HEK293 (cell line): ENCODE measurements around the gene CHRD.

ENCODE experiments used
- CTCF ChIA-PET: fragments of 350-600 bp; formaldehyde crosslinking; extraction: SDS; loops from one replicate; lab custom pipeline; 2021; ENCODE audit warnings: antibody characterized with exemption; lab: Yijun Ruan, JAX
- POLR2A ChIA-PET: fragments of 300-600 bp; formaldehyde crosslinking; extraction: SDS; loops from one replicate; lab custom pipeline; 2020; ENCODE audit warnings: antibody characterized with exemption, inconsistent platforms; lab: Yijun Ruan, JAX
- H3K27ac ChIP-seq: fragments of 200-500 bp; sonication (Bioruptor generic); 2 replicates; pipeline ENCODE4 v1.5.1; 2014; ENCODE audit warnings: low read depth, low read length, control low read depth, inconsistent platforms; ENCODE audit errors: extremely low read depth
- H3K36me3 ChIP-seq, 2 experiments: fragments of 200-500 bp in 1 of 2; sonication (Bioruptor generic) in 1 of 2; 1 replicate in 1 of 2; 2 replicates in 1 of 2; pipeline ENCODE4 v1.5.1; 2014 to 2017; ENCODE audit warnings: inconsistent platforms in 2 of 2, low read length in 2 of 2; ENCODE audit not compliant: control insufficient read depth in 2 of 2, insufficient read depth in 1 of 2
- H3K4me1 ChIP-seq: fragments of 200-500 bp; sonication (Bioruptor generic); 2 replicates; pipeline ENCODE4 v1.5.1; 2014; ENCODE audit warnings: mild to moderate bottlenecking, low read length, inconsistent platforms; ENCODE audit not compliant: control insufficient read depth, insufficient read depth
- H3K4me3 ChIP-seq: 2 replicates; pipeline ENCODE4 v1.5.1; 2011; ENCODE audit warnings: low read depth, mild to moderate bottlenecking, control low read depth, low read length, moderate library complexity
- H3K9me3 ChIP-seq: fragments of 200-500 bp; sonication (Bioruptor generic); 2 replicates; pipeline ENCODE4 v1.5.1; 2014; ENCODE audit warnings: low read depth, low read length, inconsistent platforms; ENCODE audit not compliant: control insufficient read depth, insufficient read depth
- GLIS2 ChIP-seq: fragments of 450-650 bp; formaldehyde crosslinking; IDR thresholded peaks from 2 replicates; pipeline ENCODE4 v1.5.1; 2016; ENCODE audit warnings: missing biosample characterization, missing genetic modification characterization
- IKZF3 ChIP-seq: fragments of 450-650 bp; IDR thresholded peaks from 2 replicates; pipeline ENCODE4 v1.5.0; 2018; ENCODE audit warnings: missing biosample characterization, mild to moderate bottlenecking, missing genetic modification characterization, moderate library complexity
- PRDM1 ChIP-seq: fragments of 450-650 bp; formaldehyde crosslinking; IDR thresholded peaks from 2 replicates; pipeline ENCODE4; 2016; ENCODE audit warnings: missing biosample characterization, missing genetic modification characterization
- SP7 ChIP-seq: fragments of 450-650 bp; formaldehyde crosslinking; IDR thresholded peaks from 2 replicates; pipeline ENCODE4 v1.5.1; 2016; ENCODE audit warnings: missing biosample characterization, missing genetic modification characterization
- ZBTB17 ChIP-seq: fragments of 450-650 bp; formaldehyde crosslinking; IDR thresholded peaks from 2 replicates; pipeline ENCODE4 v1.5.1; 2016; ENCODE audit warnings: missing biosample characterization, missing genetic modification characterization
- ZNF24 ChIP-seq: fragments of 450-650 bp; formaldehyde crosslinking; IDR thresholded peaks from 2 replicates; pipeline ENCODE4 v1.5.1; 2016; ENCODE audit warnings: missing biosample characterization, missing genetic modification characterization
- ZNF530 ChIP-seq: fragments of 450-650 bp; formaldehyde crosslinking; IDR thresholded peaks from 2 replicates; pipeline ENCODE4 v1.5.1; 2016; ENCODE audit warnings: low read depth, missing biosample characterization, missing genetic modification characterization
- ZNF610 ChIP-seq: fragments of 450-650 bp; formaldehyde crosslinking; IDR thresholded peaks from 2 replicates; pipeline ENCODE4 v1.5.1; 2016; ENCODE audit warnings: missing biosample characterization, missing genetic modification characterization, borderline replicate concordance
- ZNF629 ChIP-seq: fragments of 450-650 bp; formaldehyde crosslinking; IDR thresholded peaks from 2 replicates; pipeline ENCODE4 v1.5.1; 2017; ENCODE audit warnings: missing biosample characterization, missing genetic modification characterization
- ZSCAN30 ChIP-seq: fragments of 450-650 bp; IDR thresholded peaks from 2 replicates; pipeline ENCODE4 v1.5.1; 2018; ENCODE audit warnings: missing biosample characterization, mild to moderate bottlenecking, missing genetic modification characterization, moderate library complexity
- TF ChIP-seq, protein P1 (sequence below): fragments of 450-650 bp; formaldehyde crosslinking; IDR thresholded peaks from 2 replicates; pipeline ENCODE4 v1.5.1; 2016; ENCODE audit warnings: missing biosample characterization, missing genetic modification characterization
- TF ChIP-seq, protein P2 (sequence below): fragments of 450-650 bp; formaldehyde crosslinking; IDR thresholded peaks from 2 replicates; pipeline ENCODE4 v1.5.1; 2016; ENCODE audit warnings: missing biosample characterization, missing genetic modification characterization, low read depth

The CHRD gene

DNA sequence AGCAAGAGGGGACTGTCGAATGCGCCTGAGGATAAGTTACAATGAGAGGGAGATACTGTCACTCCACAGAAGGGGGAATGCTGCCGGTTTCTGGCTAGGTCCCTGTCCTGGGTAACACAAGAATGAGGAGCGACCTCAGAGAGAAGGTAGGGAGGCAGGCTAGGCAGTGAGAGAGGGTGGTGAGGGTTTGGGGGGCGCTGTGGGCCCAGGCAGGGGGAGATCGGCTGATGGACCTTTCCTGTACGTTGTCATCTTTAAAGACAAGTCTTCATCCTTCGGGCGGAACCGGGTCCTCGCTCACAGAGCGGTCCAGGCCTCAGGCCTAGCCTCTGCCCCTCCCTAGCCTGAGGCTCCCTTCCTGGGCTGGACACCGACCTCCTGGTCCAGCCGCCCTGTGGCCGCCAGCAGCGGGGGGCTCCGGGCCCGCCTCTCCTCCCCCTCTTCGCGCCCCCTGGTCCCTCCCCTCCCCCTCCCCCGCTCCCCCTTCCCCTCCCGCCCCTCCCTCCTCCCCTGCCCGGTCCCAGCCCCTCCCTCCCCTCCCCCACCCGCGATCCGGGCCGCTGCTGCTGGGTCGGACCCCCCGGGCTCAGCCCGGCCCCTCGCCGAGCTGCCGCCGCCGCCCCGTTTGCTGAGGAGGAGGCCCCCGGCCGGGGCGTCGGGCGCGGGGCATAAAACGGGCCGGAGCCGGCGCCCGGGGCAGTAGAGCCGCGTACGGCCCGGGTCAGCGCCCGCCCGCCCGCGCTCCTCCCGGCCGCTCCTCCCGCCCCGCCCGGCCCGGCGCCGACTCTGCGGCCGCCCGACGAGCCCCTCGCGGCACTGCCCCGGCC lies at the start of gene CHRD:
Gene CHRD (plus strand): TSS at position 697 of the 827 bp plus-strand sequence. CDS start 265 bp downstream, outside the sequence.
- H3K27ac ChIP-seq = no peak within 1 kb of the TSS; the same call in 1 of the 2 replicates
- POLR2A ChIA-PET = no interaction called here
- no peaks in the 10 kb centered on the region for H3K4me1 ChIP-seq
- CTCF ChIA-PET = no interaction called here
- peaks cover 0 to 10% of the 10 kb centered on the region in 2 experiments; a peak in 1 of 3 replicates for H3K36me3 ChIP-seq
- H3K9me3 ChIP-seq = no peaks in the 10 kb centered on the region
- H3K4me3 ChIP-seq = peak within 1 kb of the TSS; percentile 42
- TF ChIP-seq ZNF24 (no peak), SP7 (no peak), ZNF629 (tag by site-specific recombination) (no peak), GLIS2 (tag by site-specific recombination) (peak; percentile 23; the same call in 1 of the 2 replicates), ZNF610 (tag by site-specific recombination) (peak; percentile 97)
- TF ChIP-seq, protein P1, sequence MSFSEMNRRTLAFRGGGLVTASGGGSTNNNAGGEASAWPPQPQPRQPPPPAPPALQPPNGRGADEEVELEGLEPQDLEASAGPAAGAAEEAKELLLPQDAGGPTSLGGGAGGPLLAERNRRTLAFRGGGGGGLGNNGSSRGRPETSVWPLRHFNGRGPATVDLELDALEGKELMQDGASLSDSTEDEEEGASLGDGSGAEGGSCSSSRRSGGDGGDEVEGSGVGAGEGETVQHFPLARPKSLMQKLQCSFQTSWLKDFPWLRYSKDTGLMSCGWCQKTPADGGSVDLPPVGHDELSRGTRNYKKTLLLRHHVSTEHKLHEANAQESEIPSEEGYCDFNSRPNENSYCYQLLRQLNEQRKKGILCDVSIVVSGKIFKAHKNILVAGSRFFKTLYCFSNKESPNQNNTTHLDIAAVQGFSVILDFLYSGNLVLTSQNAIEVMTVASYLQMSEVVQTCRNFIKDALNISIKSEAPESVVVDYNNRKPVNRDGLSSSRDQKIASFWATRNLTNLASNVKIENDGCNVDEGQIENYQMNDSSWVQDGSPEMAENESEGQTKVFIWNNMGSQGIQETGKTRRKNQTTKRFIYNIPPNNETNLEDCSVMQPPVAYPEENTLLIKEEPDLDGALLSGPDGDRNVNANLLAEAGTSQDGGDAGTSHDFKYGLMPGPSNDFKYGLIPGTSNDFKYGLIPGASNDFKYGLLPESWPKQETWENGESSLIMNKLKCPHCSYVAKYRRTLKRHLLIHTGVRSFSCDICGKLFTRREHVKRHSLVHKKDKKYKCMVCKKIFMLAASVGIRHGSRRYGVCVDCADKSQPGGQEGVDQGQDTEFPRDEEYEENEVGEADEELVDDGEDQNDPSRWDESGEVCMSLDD (tag by site-specific recombination) = 0 out of 2 replicates have a peak, but pooled peaks have one; percentile 34

DNA sequence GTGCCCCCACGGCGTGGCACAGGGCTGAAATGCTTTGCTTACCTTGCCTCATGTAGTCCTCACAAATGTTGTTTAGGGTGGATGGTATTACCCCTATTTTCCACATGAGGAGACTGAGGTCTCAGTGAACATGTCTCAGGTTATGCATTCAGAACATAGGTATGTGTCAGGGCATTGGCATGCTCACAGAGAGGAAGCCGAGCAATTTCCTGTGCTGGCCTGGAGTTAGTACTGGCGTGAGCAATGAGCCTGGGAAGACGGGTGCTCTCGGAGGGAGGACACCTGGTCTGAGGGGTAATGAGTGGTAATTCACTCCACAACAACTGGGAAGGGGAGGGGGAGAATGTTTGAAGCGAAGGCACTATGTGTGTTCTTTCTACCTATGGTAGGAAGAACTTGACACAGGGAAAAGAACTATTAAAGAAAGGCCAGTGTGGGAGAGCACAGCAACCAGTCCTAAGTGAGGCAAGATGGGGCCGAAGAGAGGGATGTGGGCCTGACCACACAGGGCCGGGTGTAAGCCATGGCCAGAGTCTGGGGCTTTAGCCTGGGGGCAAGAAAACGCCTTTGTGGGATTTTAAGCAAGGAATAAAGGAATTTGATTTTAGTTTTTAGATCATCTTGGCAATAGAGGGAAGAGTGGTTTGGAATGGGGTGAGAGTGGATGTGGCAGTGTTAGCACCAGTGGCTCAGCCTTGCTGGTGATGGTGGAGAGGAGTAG lies 47.3 kb upstream of the CHRD start:
- Histone ChIP-seq H3K27ac (no peak overlapping the region), H3K36me3 (peaks cover 18 to 84% of the 10 kb centered on the region in 2 experiments), H3K4me1 (no peaks in the 10 kb centered on the region), H3K9me3 (no peaks in the 10 kb centered on the region), H3K4me3 (no peak overlapping the region)
- CTCF ChIA-PET = no interaction called here
- POLR2A ChIA-PET = interaction anchor here (1.4 kb wide), 1 partner anchor 17 kb away, joined by 4 read pairs; no protein-coding TSS in a partner anchor
- TF ChIP-seq ZNF530 (tag by site-specific recombination) = no peak
- TF ChIP-seq PRDM1 = peak; percentile 64
- 0 out of 2 replicates have a peak, but pooled peaks have one; percentile 19 for TF ChIP-seq ZBTB17 (tag by site-specific recombination)
- 0 out of 2 replicates have a peak, but pooled peaks have one; percentile 11 for TF ChIP-seq IKZF3 (tag by site-specific recombination)

DNA sequence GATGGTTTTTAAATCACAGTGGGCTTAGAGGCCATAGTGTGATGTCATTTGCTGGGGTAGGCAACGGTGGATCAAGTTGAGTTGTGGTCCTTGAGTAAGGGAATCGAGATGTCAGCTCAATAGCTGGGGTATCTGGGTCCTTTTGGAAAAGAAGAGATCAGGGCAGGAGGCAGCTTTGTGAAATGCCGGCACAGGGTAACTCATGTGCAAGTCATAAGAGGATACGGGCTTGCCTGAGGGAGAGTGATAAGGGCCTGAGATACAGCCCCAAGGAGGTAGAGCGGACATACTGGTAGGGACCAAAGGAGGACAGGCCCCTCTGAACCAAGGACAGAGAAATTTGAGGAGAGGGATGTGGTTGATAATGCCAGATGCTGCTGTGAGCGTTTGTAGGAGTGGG lies 46.7 kb upstream of the CHRD start:
- Histone ChIP-seq H3K27ac (no peak overlapping the region), H3K36me3 (peaks cover 18 to 80% of the 10 kb centered on the region in 2 experiments), H3K4me3 (no peak overlapping the region), H3K4me1 (no peaks in the 10 kb centered on the region), H3K9me3 (no peaks in the 10 kb centered on the region)
- no peak for TF ChIP-seq ZSCAN30
- TF ChIP-seq, protein P2, sequence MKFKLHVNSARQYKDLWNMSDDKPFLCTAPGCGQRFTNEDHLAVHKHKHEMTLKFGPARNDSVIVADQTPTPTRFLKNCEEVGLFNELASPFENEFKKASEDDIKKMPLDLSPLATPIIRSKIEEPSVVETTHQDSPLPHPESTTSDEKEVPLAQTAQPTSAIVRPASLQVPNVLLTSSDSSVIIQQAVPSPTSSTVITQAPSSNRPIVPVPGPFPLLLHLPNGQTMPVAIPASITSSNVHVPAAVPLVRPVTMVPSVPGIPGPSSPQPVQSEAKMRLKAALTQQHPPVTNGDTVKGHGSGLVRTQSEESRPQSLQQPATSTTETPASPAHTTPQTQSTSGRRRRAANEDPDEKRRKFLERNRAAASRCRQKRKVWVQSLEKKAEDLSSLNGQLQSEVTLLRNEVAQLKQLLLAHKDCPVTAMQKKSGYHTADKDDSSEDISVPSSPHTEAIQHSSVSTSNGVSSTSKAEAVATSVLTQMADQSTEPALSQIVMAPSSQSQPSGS = 0 out of 2 replicates have a peak, but pooled peaks have one; percentile 3
- ChIA-PET CTCF (no interaction called here), POLR2A (interaction anchor here (1.4 kb wide), 1 partner anchor 18 kb away, joined by 4 read pairs; no protein-coding TSS in a partner anchor)
